G401.6 (cell line): ENCODE measurements around the gene HSD11B1L.
"Not testable (repeated sequence)": the region's sequence is repeated elsewhere in the genome, so short reads cannot be mapped to it uniquely, and the experiment has no call there.

ENCODE experiments used
- FAIRE-seq: peaks from 2 replicates; lab custom pipeline; 2012; peaks lifted over from hg19 to GRCh38; lab: Jason Lieb, UNC

Gene HSD11B1L

GRCh38 chr19:5700455-5701092 lies 19.7 kb downstream of the HSD11B1L start:
- no peak for FAIRE-seq

GRCh38 chr19:5702053-5702410 lies 21.2 kb downstream of the HSD11B1L start:
- FAIRE-seq = not testable (repeated sequence)

- FAIRE-seq = no peak
Measured at GRCh38 chr19:5703819-5704818, 23.3 kb downstream of the HSD11B1L start.

- no peak for FAIRE-seq
Measured at GRCh38 chr19:5705552-5705951, 24.7 kb downstream of the HSD11B1L start.

GRCh38 chr19:5706876-5707573 lies 26.2 kb downstream of the HSD11B1L start:
- FAIRE-seq = no peak

- no peak for FAIRE-seq
Measured at GRCh38 chr19:5707576-5708575, 27.0 kb downstream of the HSD11B1L start.

GRCh38 chr19:5711025-5711424 lies 30.2 kb downstream of the HSD11B1L start:
- FAIRE-seq = no peak

GRCh38 chr19:5711713-5712161 lies 30.9 kb downstream of the HSD11B1L start:
- no peak for FAIRE-seq

- FAIRE-seq = no peak
Measured at GRCh38 chr19:5713228-5713627, 32.4 kb downstream of the HSD11B1L start.

GRCh38 chr19:5714816-5715215 lies 34.0 kb downstream of the HSD11B1L start:
- FAIRE-seq = no peak

- FAIRE-seq = no peak
Measured at GRCh38 chr19:5717215-5717935, 36.5 kb downstream of the HSD11B1L start.

- no peak for FAIRE-seq
Measured at GRCh38 chr19:5718037-5718578, 37.3 kb downstream of the HSD11B1L start.

GRCh38 chr19:5718579-5719273 lies 37.9 kb downstream of the HSD11B1L start:
- no peak for FAIRE-seq

GRCh38 chr19:5719274-5719960 lies 38.6 kb downstream of the HSD11B1L start:
- no peak for FAIRE-seq

GRCh38 chr19:5719961-5720790 lies 39.3 kb downstream of the HSD11B1L start, which contains the start of the genes CATSPERD and LONP1:
Gene CATSPERD, plus strand, starts transcription at chr19:5720637. Its CDS starts 101 bp downstream, at chr19:5720738.
Gene LONP1, minus strand, starts transcription at chr19:5720146. Its CDS starts 14 bp downstream, at chr19:5720132.
- peak; percentile 98 for FAIRE-seq

- no peak for FAIRE-seq
Measured at GRCh38 chr19:5727453-5728050, 46.7 kb downstream of the HSD11B1L start.

- FAIRE-seq = not testable (repeated sequence)
Measured at GRCh38 chr19:5733172-5733571, 52.3 kb downstream of the HSD11B1L start.
